HEK293 (cell line): Measurements from ENCODE around the gene GBA3.

Experiments
- CTCF ChIA-PET: fragments of 350-600 bp; formaldehyde crosslinking; extraction: SDS; loops from one replicate; lab custom pipeline; 2021; ENCODE audit warnings: antibody characterized with exemption; lab: Yijun Ruan, JAX
- POLR2A ChIA-PET: fragments of 300-600 bp; formaldehyde crosslinking; extraction: SDS; loops from one replicate; lab custom pipeline; 2020; ENCODE audit warnings: antibody characterized with exemption, inconsistent platforms; lab: Yijun Ruan, JAX
- H3K27ac ChIP-seq: fragments of 200-500 bp; sonication (Bioruptor generic); 2 replicates; pipeline ENCODE4 v1.5.1; 2014; ENCODE audit warnings: low read depth, low read length, control low read depth, inconsistent platforms; ENCODE audit errors: extremely low read depth
- H3K36me3 ChIP-seq, 2 experiments: fragments of 200-500 bp in 1 of 2; sonication (Bioruptor generic) in 1 of 2; 1 replicate in 1 of 2; 2 replicates in 1 of 2; pipeline ENCODE4 v1.5.1; 2014 to 2017; ENCODE audit warnings: inconsistent platforms in 2 of 2, low read length in 2 of 2; ENCODE audit not compliant: control insufficient read depth in 2 of 2, insufficient read depth in 1 of 2
- H3K4me1 ChIP-seq: fragments of 200-500 bp; sonication (Bioruptor generic); 2 replicates; pipeline ENCODE4 v1.5.1; 2014; ENCODE audit warnings: mild to moderate bottlenecking, low read length, inconsistent platforms; ENCODE audit not compliant: control insufficient read depth, insufficient read depth
- H3K4me3 ChIP-seq: 2 replicates; pipeline ENCODE4 v1.5.1; 2011; ENCODE audit warnings: low read depth, mild to moderate bottlenecking, control low read depth, low read length, moderate library complexity
- H3K9me3 ChIP-seq: fragments of 200-500 bp; sonication (Bioruptor generic); 2 replicates; pipeline ENCODE4 v1.5.1; 2014; ENCODE audit warnings: low read depth, low read length, inconsistent platforms; ENCODE audit not compliant: control insufficient read depth, insufficient read depth
- GLIS2 ChIP-seq: fragments of 450-650 bp; formaldehyde crosslinking; IDR thresholded peaks from 2 replicates; pipeline ENCODE4 v1.5.1; 2016; ENCODE audit warnings: missing biosample characterization, missing genetic modification characterization
- HOXC10 ChIP-seq: sonication (generic); formaldehyde crosslinking; IDR thresholded peaks from 2 replicates; pipeline ENCODE4 v1.8.1; 2023; ENCODE audit warnings: mild to moderate bottlenecking, missing genetic modification reagents
- ZBTB7A ChIP-seq: fragments of 450-650 bp; formaldehyde crosslinking; IDR thresholded peaks from 2 replicates; pipeline ENCODE4 v1.5.1; 2016; ENCODE audit warnings: low read depth, missing biosample characterization, missing genetic modification characterization
- ZFP37 ChIP-seq: fragments of 450-650 bp; formaldehyde crosslinking; IDR thresholded peaks from 2 replicates; pipeline ENCODE4 v1.5.1; 2016; ENCODE audit warnings: missing biosample characterization, missing genetic modification characterization
- ZIC2 ChIP-seq: fragments of 450-650 bp; formaldehyde crosslinking; IDR thresholded peaks from 2 replicates; pipeline ENCODE4 v1.5.1; 2016; ENCODE audit warnings: missing biosample characterization, missing genetic modification characterization
- ZNF112 ChIP-seq: fragments of 450-650 bp; formaldehyde crosslinking; IDR thresholded peaks from 2 replicates; pipeline ENCODE4 v1.5.0; 2017; ENCODE audit warnings: missing biosample characterization, missing genetic modification characterization
- ZNF140 ChIP-seq: fragments of 450-650 bp; formaldehyde crosslinking; IDR thresholded peaks from 2 replicates; pipeline ENCODE4 v1.5.1; 2016; ENCODE audit warnings: missing biosample characterization, missing genetic modification characterization
- ZNF155 ChIP-seq: fragments of 450-650 bp; formaldehyde crosslinking; IDR thresholded peaks from 2 replicates; pipeline ENCODE4 v1.5.1; 2016; ENCODE audit warnings: missing biosample characterization, missing genetic modification characterization
- ZNF24 ChIP-seq: fragments of 450-650 bp; formaldehyde crosslinking; IDR thresholded peaks from 2 replicates; pipeline ENCODE4 v1.5.1; 2016; ENCODE audit warnings: missing biosample characterization, missing genetic modification characterization
- ZNF324 ChIP-seq: fragments of 450-650 bp; formaldehyde crosslinking; IDR thresholded peaks from 2 replicates; pipeline ENCODE4 v1.5.1; 2016; ENCODE audit warnings: missing biosample characterization, missing genetic modification characterization
- ZNF391 ChIP-seq: fragments of 450-650 bp; formaldehyde crosslinking; IDR thresholded peaks from 2 replicates; pipeline ENCODE4 v1.5.1; 2016; ENCODE audit warnings: low read depth, missing biosample characterization, missing genetic modification characterization, borderline replicate concordance
- ZNF549 ChIP-seq: fragments of 450-650 bp; IDR thresholded peaks from 2 replicates; pipeline ENCODE4 v1.5.1; 2018; ENCODE audit warnings: missing biosample characterization, missing genetic modification characterization, mild to moderate bottlenecking, inconsistent platforms, moderate library complexity
- ZNF558 ChIP-seq: fragments of 450-650 bp; formaldehyde crosslinking; IDR thresholded peaks from 2 replicates; pipeline ENCODE4 v1.5.1; 2016; ENCODE audit warnings: missing biosample characterization, missing genetic modification characterization
- ZNF624 ChIP-seq: fragments of 450-650 bp; formaldehyde crosslinking; IDR thresholded peaks from 2 replicates; pipeline ENCODE4 v1.5.1; 2017; ENCODE audit warnings: missing biosample characterization, missing genetic modification characterization
- ZNF660 ChIP-seq: fragments of 450-650 bp; IDR thresholded peaks from 2 replicates; pipeline ENCODE4 v1.5.1; 2018; ENCODE audit warnings: missing biosample characterization, mild to moderate bottlenecking, missing genetic modification characterization
- ZNF707 ChIP-seq: fragments of 450-650 bp; formaldehyde crosslinking; IDR thresholded peaks from 2 replicates; pipeline ENCODE4 v1.5.1; 2016; ENCODE audit warnings: missing biosample characterization, missing genetic modification characterization
- ZNF830 ChIP-seq: fragments of 450-650 bp; IDR thresholded peaks from 2 replicates; pipeline ENCODE4 v1.5.0; 2018; ENCODE audit warnings: missing biosample characterization, missing genetic modification characterization, low read depth, mild to moderate bottlenecking, moderate library complexity
- ZNF837 ChIP-seq: fragments of 450-650 bp; formaldehyde crosslinking; IDR thresholded peaks from 2 replicates; pipeline ENCODE4 v1.5.1; 2016; ENCODE audit warnings: missing biosample characterization, missing genetic modification characterization
- ZSCAN16 ChIP-seq: fragments of 450-650 bp; formaldehyde crosslinking; IDR thresholded peaks from 2 replicates; pipeline ENCODE4 v1.5.1; 2016; ENCODE audit warnings: missing biosample characterization, missing genetic modification characterization
- TF ChIP-seq, protein P1 (sequence below): fragments of 450-650 bp; formaldehyde crosslinking; IDR thresholded peaks from 2 replicates; pipeline ENCODE4; 2016; ENCODE audit warnings: missing biosample characterization, missing genetic modification characterization
- TF ChIP-seq, protein P2 (sequence below): fragments of 450-650 bp; formaldehyde crosslinking; IDR thresholded peaks from 2 replicates; pipeline ENCODE4 v1.5.1; 2016; ENCODE audit warnings: missing biosample characterization, missing genetic modification characterization
- TF ChIP-seq, protein P3 (sequence below): fragments of 450-650 bp; formaldehyde crosslinking; IDR thresholded peaks from 2 replicates; pipeline ENCODE4 v1.5.1; 2016; ENCODE audit warnings: missing biosample characterization, missing genetic modification characterization
- TF ChIP-seq, protein P4 (sequence below): fragments of 450-650 bp; formaldehyde crosslinking; IDR thresholded peaks from 2 replicates; pipeline ENCODE4 v1.5.1; 2017; ENCODE audit warnings: missing biosample characterization, missing genetic modification characterization
- TF ChIP-seq, protein P5 (sequence below): fragments of 450-650 bp; formaldehyde crosslinking; IDR thresholded peaks from 2 replicates; pipeline ENCODE4 v1.5.1; 2017; ENCODE audit warnings: missing biosample characterization, missing genetic modification characterization

GBA3 gene

DNA sequence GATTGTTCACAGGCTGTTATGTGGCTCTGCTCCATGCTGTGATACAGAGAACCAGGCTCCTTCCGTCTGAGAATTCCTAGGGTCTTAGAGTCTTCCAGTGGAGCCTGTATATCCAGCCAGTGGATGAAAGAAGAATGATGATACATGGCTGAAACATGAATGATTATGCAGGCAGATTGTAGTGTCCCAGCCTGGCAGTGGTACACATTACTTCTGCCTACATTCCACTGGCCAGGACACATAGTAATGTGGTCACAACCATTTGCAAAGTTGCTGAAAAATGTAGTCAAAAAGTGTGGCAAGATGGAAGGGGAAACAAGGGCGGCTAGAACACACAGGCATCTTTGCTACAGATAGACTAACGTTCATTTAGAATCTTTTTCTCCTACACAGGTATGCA lies 4.5 kb upstream of the GBA3 start:
- Histone ChIP-seq H3K36me3 (no peaks in the 10 kb centered on the region), H3K4me3 (no peak overlapping the region), H3K9me3 (no peaks in the 10 kb centered on the region), H3K4me1 (no peaks in the 10 kb centered on the region), H3K27ac (no peak overlapping the region)
- ChIA-PET CTCF (no interaction called here), POLR2A (no interaction called here)
- TF ChIP-seq, protein P1, sequence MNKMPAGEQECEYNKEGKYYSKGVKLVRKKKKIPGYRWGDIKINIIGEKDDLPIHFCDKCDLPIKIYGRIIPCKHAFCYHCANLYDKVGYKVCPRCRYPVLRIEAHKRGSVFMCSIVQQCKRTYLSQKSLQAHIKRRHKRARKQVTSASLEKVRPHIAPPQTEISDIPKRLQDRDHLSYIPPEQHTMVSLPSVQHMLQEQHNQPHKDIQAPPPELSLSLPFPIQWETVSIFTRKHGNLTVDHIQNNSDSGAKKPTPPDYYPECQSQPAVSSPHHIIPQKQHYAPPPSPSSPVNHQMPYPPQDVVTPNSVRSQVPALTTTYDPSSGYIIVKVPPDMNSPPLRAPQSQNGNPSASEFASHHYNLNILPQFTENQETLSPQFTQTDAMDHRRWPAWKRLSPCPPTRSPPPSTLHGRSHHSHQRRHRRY (tag by site-specific recombination) = no peak
- TF ChIP-seq ZFP37 (tag by site-specific recombination) = no peak
- TF ChIP-seq ZNF155 (tag by site-specific recombination) = no peak
- TF ChIP-seq, protein P2, sequence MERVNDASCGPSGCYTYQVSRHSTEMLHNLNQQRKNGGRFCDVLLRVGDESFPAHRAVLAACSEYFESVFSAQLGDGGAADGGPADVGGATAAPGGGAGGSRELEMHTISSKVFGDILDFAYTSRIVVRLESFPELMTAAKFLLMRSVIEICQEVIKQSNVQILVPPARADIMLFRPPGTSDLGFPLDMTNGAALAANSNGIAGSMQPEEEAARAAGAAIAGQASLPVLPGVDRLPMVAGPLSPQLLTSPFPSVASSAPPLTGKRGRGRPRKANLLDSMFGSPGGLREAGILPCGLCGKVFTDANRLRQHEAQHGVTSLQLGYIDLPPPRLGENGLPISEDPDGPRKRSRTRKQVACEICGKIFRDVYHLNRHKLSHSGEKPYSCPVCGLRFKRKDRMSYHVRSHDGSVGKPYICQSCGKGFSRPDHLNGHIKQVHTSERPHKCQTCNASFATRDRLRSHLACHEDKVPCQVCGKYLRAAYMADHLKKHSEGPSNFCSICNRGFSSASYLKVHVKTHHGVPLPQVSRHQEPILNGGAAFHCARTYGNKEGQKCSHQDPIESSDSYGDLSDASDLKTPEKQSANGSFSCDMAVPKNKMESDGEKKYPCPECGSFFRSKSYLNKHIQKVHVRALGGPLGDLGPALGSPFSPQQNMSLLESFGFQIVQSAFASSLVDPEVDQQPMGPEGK (tag by site-specific recombination) = no peak
- no peak for TF ChIP-seq HOXC10 (CRISPR knock-in tag)
- no peak for TF ChIP-seq ZIC2 (tag by site-specific recombination)
- TF ChIP-seq ZNF391 = no peak
- no peak for TF ChIP-seq ZNF549
- no peak for TF ChIP-seq ZNF707 (tag by site-specific recombination)
- TF ChIP-seq GLIS2 (tag by site-specific recombination) = no peak
- TF ChIP-seq ZNF140 (tag by site-specific recombination) = no peak

DNA sequence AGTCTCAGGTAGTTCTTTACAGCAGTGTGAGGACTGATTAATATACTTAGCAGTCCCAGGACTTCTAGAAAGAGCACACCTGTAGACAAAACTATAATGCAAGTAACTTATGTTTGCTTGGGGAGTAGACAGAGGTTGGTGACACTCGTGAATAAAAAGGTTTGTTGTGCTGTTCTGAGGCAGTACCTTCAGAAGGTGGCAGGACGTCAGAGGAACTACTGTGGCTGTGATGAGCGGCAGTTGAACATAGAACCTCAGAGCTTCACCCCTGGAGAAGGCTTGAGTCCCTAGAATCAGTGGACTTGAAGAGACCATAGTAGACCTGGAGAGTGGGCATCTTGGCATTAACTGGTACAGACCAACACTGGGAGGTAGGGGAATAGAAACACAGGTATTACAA lies 3.3 kb upstream of the GBA3 start:
- Histone ChIP-seq H3K4me1 (no peaks in the 10 kb centered on the region), H3K4me3 (no peak overlapping the region), H3K36me3 (no peaks in the 10 kb centered on the region)
- CTCF ChIA-PET = no interaction called here
- TF ChIP-seq, protein P3, sequence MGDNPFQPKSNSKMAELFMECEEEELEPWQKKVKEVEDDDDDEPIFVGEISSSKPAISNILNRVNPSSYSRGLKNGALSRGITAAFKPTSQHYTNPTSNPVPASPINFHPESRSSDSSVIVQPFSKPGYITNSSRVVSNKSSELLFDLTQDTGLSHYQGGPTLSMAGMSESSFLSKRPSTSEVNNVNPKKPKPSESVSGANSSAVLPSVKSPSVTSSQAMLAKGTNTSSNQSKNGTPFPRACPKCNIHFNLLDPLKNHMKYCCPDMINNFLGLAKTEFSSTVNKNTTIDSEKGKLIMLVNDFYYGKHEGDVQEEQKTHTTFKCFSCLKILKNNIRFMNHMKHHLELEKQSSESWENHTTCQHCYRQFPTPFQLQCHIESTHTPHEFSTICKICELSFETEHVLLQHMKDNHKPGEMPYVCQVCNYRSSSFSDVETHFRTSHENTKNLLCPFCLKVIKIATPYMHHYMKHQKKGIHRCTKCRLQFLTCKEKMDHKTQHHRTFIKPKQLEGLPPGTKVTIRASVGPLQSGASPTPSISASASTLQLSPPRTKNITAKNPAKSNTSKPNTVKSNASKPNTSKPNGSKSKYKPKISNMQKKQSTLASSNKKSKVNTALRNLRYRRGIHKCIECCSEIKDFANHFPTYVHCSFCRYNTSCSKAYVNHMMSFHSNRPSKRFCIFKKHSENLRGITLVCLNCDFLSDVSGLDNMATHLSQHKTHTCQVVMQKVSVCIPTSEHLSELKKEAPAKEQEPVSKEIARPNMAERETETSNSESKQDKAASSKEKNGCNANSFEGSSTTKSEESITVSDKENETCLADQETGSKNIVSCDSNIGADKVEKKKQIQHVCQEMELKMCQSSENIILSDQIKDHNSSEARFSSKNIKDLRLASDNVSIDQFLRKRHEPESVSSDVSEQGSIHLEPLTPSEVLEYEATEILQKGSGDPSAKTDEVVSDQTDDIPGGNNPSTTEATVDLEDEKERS (tag by site-specific recombination) = no peak
- no peak for TF ChIP-seq ZNF837 (tag by site-specific recombination)
- TF ChIP-seq, protein P4, sequence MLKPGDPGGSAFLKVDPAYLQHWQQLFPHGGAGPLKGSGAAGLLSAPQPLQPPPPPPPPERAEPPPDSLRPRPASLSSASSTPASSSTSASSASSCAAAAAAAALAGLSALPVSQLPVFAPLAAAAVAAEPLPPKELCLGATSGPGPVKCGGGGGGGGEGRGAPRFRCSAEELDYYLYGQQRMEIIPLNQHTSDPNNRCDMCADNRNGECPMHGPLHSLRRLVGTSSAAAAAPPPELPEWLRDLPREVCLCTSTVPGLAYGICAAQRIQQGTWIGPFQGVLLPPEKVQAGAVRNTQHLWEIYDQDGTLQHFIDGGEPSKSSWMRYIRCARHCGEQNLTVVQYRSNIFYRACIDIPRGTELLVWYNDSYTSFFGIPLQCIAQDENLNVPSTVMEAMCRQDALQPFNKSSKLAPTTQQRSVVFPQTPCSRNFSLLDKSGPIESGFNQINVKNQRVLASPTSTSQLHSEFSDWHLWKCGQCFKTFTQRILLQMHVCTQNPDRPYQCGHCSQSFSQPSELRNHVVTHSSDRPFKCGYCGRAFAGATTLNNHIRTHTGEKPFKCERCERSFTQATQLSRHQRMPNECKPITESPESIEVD (tag by site-specific recombination) = no peak
- TF ChIP-seq, all 188 proteins: peak for 0
- POLR2A ChIA-PET = no interaction called here
- H3K9me3 ChIP-seq = no peaks in the 10 kb centered on the region
- H3K27ac ChIP-seq = no peak overlapping the region

DNA sequence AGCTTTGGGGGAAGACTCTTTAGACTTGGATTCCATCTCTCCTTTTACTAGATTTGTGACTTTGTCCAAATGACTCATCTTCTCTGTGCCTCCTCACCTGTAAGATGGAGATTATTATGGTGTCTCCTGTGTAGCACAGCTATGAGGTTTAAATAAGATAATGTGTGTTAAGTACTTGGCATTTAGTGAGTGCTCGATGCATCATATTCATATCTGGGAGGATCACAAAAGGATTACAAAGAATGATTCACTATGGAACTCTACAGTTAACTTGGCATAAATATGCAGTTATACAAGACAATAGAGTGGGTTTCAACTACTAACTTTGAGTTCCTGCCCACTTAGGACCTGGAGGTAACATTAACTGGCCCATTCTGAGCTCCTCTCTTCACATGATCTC lies 2.3 kb downstream of the GBA3 start:
- ChIA-PET POLR2A (no interaction called here), CTCF (interaction anchor here (0.6 to 0.7 kb wide), 2 partner anchors 274 to 519 kb away, joined by 3 to 5 read pairs; no protein-coding TSS in a partner anchor)
- no peak overlapping the region for H3K27ac ChIP-seq
- H3K36me3 ChIP-seq = no peaks in the 10 kb centered on the region
- H3K4me1 ChIP-seq = no peaks in the 10 kb centered on the region
- H3K4me3 ChIP-seq = no peak overlapping the region
- H3K9me3 ChIP-seq = no peaks in the 10 kb centered on the region
- TF ChIP-seq ZBTB7A (tag by site-specific recombination) = no peak
- TF ChIP-seq ZSCAN16 (tag by site-specific recombination) = no peak
- TF ChIP-seq ZNF624 (tag by site-specific recombination) = no peak
- TF ChIP-seq HOXC10 (CRISPR knock-in tag) = no peak
- TF ChIP-seq ZNF558 = no peak
- TF ChIP-seq, protein P5, sequence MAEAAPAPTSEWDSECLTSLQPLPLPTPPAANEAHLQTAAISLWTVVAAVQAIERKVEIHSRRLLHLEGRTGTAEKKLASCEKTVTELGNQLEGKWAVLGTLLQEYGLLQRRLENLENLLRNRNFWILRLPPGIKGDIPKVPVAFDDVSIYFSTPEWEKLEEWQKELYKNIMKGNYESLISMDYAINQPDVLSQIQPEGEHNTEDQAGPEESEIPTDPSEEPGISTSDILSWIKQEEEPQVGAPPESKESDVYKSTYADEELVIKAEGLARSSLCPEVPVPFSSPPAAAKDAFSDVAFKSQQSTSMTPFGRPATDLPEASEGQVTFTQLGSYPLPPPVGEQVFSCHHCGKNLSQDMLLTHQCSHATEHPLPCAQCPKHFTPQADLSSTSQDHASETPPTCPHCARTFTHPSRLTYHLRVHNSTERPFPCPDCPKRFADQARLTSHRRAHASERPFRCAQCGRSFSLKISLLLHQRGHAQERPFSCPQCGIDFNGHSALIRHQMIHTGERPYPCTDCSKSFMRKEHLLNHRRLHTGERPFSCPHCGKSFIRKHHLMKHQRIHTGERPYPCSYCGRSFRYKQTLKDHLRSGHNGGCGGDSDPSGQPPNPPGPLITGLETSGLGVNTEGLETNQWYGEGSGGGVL (tag by site-specific recombination) = no peak
- TF ChIP-seq ZNF112 = no peak
- no peak for TF ChIP-seq ZNF324 (tag by site-specific recombination)
- no peak for TF ChIP-seq ZNF24
- TF ChIP-seq ZNF660 (tag by site-specific recombination) = no peak
- TF ChIP-seq ZNF830 = no peak
- TF ChIP-seq GLIS2 (tag by site-specific recombination) = no peak
